Tibial artery (tissue), 4 donors: ENCODE measurements around the gene HSPB3.

ENCODE experiments used
- DNase-seq, 2 donors: peaks; one replicate each; pipeline ENCODE4 v3.0.0-alpha.2; 2019
- H3K27ac ChIP-seq, 2 donors: fragments of 200-600 bp; sonication (generic) in 1 of 2; 1 replicate in 1 of 2; 2 replicates in 1 of 2; pipeline ENCODE4 v1.5.1; 2018 to 2019; ENCODE audit warnings: mild to moderate bottlenecking in 1 of 2
- H3K27me3 ChIP-seq, 2 donors: fragments of 200-600 bp; sonication (generic) in 1 of 2; one replicate each; pipeline versions ENCODE4 v1.5.1 to v1.6.0; 2016 to 2019
- H3K36me3 ChIP-seq, 3 donors: fragments of 200-600 bp; sonication (generic) in 2 of 3; one replicate each; pipeline ENCODE4 v1.5.1; 2016 to 2019; ENCODE audit warnings: mild to moderate bottlenecking in 2 of 3
- H3K4me1 ChIP-seq, 4 donors: fragments of 200-600 bp; sonication (generic) in 2 of 4; 1 replicate in 3 of 4; 2 replicates in 1 of 4; pipeline ENCODE4 v1.5.1; 2016 to 2019
- H3K4me3 ChIP-seq, 2 donors: fragments of 200-600 bp; sonication (generic) in 1 of 2; 1 replicate in 1 of 2; 2 replicates in 1 of 2; pipeline ENCODE4 v1.5.1; 2018 to 2019; ENCODE audit warnings: mild to moderate bottlenecking in 2 of 2
- H3K9me3 ChIP-seq, 3 donors: fragments of 200-600 bp; sonication (generic) in 1 of 3; one replicate each; pipeline ENCODE4 v1.5.1; 2016 to 2019
- CTCF ChIP-seq, 2 experiments: fragments of 200-600 bp in 1 of 2; fragments of 450-650 bp in 1 of 2; IDR thresholded peaks; one replicate each; pipeline ENCODE4 v1.5.1; 2017 to 2019; ENCODE audit warnings: antibody characterized with exemption in 2 of 2, mild to moderate bottlenecking in 1 of 2, moderate library complexity in 1 of 2
- intact Hi-C: fragments of 100-400 bp; cut with DNase I; formaldehyde crosslinking; loops from one replicate; pipeline ENCODE4 v1.15.0; 2023; ENCODE audit warnings: low total_unique reads

Gene HSPB3

GRCh38 chr5:54457094-54457862 is 1.8 kb downstream of the HSPB3 start:
- Histone ChIP-seq H3K4me3 (no peak overlapping the region), H3K36me3 (no peaks in the 10 kb centered on the region), H3K27me3 (no peaks in the 10 kb centered on the region), H3K27ac (peak overlapping the region; percentile 14 to 47), H3K9me3 (no peaks in the 10 kb centered on the region), H3K4me1 (peaks cover 0 to 45% (median 14%) of the 10 kb centered on the region in 4 donors)
- intact Hi-C loops = no loop called here
- no peak for TF ChIP-seq CTCF (IDR thresholded peaks at IDR 0.05)
- DNase-seq = no peak

DNA sequence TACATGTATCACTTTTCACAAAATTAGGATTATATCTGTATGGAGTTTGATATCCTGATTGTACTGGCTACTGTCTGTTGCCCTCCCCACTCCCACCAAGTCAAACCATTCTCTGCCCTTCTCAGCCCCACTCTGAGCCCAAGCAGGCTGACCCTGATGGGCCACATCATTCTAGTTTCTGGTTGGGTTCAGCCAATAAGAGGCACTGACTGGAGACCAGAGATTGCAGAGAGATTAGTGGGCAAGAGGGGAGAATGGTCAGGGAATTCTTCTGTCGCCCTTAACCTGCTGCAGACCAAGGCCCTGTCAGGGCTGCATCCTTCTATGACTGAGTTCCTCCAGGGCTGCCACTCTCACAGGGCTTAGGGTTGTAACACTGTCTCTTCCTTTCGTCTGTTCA is 2.7 kb downstream of the HSPB3 start:
- TF ChIP-seq CTCF (IDR thresholded peaks at IDR 0.05) = no peak
- peaks cover 0 to 45% (median 14%) of the 10 kb centered on the region in 4 donors for H3K4me1 ChIP-seq
- H3K27me3 ChIP-seq = no peaks in the 10 kb centered on the region
- no peak overlapping the region for H3K4me3 ChIP-seq
- no peaks in the 10 kb centered on the region for H3K9me3 ChIP-seq
- no peak for DNase-seq
- H3K27ac ChIP-seq = peak overlapping the region in 1 of 2 donors; percentile 14
- intact Hi-C loops = no loop called here
- H3K36me3 ChIP-seq = no peaks in the 10 kb centered on the region

DNA sequence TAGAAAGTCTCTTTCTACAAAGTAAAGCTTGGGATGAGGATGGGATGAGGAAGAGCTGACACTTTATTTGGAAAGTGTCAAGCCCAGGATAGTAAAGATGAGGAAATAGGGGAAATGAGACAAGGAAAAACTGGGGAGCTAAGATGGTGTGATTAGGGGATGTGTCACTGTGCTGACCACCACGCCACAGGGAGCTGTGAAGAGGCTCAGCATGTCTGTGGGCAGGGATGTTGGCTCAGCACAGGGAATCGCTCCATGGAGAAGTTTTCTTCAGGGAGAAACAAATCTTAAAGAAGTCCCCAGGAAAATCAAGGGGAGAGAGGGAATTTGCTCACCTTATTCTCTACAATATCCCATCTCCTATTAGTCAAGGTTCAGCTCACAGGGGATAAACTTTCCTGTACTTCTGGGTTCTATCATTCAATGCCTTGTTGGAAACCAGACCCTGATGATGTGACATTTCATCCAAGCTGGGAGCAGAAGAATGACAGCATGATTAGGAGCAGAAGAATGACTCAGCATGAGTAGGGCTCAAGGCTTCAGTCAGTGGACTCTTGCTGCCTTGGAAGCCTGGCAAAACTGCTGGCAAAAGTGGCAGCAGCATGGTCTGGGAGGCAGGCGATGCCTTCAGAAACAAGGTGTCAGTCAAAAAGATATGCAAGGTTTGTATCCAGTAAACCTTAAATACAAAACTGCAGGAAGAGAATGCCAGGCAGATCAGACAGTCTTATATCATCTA is 4.9 kb downstream of the HSPB3 start:
- Histone ChIP-seq H3K27ac (peak overlapping the region in 1 of 2 donors; percentile 46), H3K27me3 (no peaks in the 10 kb centered on the region), H3K36me3 (no peaks in the 10 kb centered on the region), H3K4me1 (peaks cover 0 to 37% (median 14%) of the 10 kb centered on the region in 4 donors), H3K4me3 (no peak overlapping the region), H3K9me3 (no peaks in the 10 kb centered on the region)
- intact Hi-C loops = no loop called here
- TF ChIP-seq CTCF (IDR thresholded peaks at IDR 0.05) = no peak
- DNase-seq = no peak

DNA sequence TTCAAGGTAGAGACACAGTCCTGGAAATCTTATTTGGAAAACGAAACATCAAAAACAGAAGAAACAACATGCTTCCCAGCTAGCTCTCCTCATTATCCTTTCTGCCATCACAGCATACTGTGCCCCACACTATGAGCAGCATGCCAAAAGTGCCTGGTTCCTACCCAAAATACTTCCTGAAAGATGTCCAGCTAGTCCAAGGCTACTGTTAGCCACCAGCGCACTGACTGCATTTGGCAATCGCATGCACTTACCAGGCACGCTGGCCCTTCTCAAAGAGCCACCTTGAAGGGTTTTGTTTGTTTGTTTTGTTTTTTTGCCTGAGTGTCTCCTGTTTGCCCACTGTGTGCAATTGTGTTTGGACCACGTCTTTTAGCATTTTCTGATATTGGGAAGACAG is 6.8 kb downstream of the HSPB3 start:
- no peak for DNase-seq
- intact Hi-C loops = no loop called here
- no peaks in the 10 kb centered on the region for H3K36me3 ChIP-seq
- H3K4me3 ChIP-seq = no peak overlapping the region
- H3K27ac ChIP-seq = no peak overlapping the region
- H3K4me1 ChIP-seq = peaks cover 0 to 18% (median 5%) of the 10 kb centered on the region in 4 donors
- H3K27me3 ChIP-seq = no peaks in the 10 kb centered on the region
- TF ChIP-seq CTCF (IDR thresholded peaks at IDR 0.05) = no peak
- H3K9me3 ChIP-seq = no peaks in the 10 kb centered on the region

- Histone ChIP-seq H3K9me3 (no peaks in the 10 kb centered on the region), H3K4me3 (no peak overlapping the region), H3K27me3 (no peaks in the 10 kb centered on the region), H3K27ac (no peak overlapping the region), H3K4me1 (peaks cover 0 to 7% (median 0%) of the 10 kb centered on the region in 4 donors), H3K36me3 (no peaks in the 10 kb centered on the region)
- TF ChIP-seq CTCF (IDR thresholded peaks at IDR 0.05) = no peak
- intact Hi-C loops = no loop called here
- no peak for DNase-seq
These were observed 8.2 kb downstream of the HSPB3 start for GRCh38 chr5:54463713-54464112.
